GM10248 (cell line): ENCODE data around the gene PHACTR1.

Experiments
- CTCF ChIA-PET: fragments of 300-600 bp; sonication (Branson Sonifier 250); formaldehyde crosslinking; extraction: SDS; loops from one replicate; lab custom pipeline; 2021; ENCODE audit warnings: antibody characterized with exemption; lab: Yijun Ruan, JAX
- POLR2A ChIA-PET: fragments of 350-650 bp; sonication (Branson Sonifier 250); formaldehyde crosslinking; extraction: SDS; loops from one replicate; lab custom pipeline; 2020; ENCODE audit warnings: antibody characterized with exemption; lab: Yijun Ruan, JAX
- DNase-seq: peaks from one replicate; pipeline ENCODE4 v3.0.0; 2012; ENCODE audit errors: extremely low spot score
- TF ChIP-seq, protein P1 (sequence below): IDR thresholded peaks from 2 replicates; pipeline ENCODE4 v1.5.1; 2012; ENCODE audit warnings: mild to moderate bottlenecking, low read depth; ENCODE audit errors: extremely low read depth, missing control alignments, control extremely low read depth

Gene PHACTR1

GRCh38 chr6:12827921-12828320 lies 111.4 kb downstream of the PHACTR1 start:
- TF ChIP-seq, protein P1, sequence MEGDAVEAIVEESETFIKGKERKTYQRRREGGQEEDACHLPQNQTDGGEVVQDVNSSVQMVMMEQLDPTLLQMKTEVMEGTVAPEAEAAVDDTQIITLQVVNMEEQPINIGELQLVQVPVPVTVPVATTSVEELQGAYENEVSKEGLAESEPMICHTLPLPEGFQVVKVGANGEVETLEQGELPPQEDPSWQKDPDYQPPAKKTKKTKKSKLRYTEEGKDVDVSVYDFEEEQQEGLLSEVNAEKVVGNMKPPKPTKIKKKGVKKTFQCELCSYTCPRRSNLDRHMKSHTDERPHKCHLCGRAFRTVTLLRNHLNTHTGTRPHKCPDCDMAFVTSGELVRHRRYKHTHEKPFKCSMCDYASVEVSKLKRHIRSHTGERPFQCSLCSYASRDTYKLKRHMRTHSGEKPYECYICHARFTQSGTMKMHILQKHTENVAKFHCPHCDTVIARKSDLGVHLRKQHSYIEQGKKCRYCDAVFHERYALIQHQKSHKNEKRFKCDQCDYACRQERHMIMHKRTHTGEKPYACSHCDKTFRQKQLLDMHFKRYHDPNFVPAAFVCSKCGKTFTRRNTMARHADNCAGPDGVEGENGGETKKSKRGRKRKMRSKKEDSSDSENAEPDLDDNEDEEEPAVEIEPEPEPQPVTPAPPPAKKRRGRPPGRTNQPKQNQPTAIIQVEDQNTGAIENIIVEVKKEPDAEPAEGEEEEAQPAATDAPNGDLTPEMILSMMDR = no peak
- ChIA-PET CTCF (interaction anchor here (0.9 to 1.4 kb wide), 4 partner anchors 9 to 16 kb away, joined by 3 to 7 read pairs (median 4); no protein-coding TSS in a partner anchor), POLR2A (no interaction called here)
- no peak for DNase-seq

GRCh38 chr6:12832226-12832735 lies 115.7 kb downstream of the PHACTR1 start:
- no peak for DNase-seq
- TF ChIP-seq, protein P1 = no peak
- POLR2A ChIA-PET = no interaction called here
- CTCF ChIA-PET = no interaction called here

GRCh38 chr6:12836009-12836408 lies 119.4 kb downstream of the PHACTR1 start:
- no peak for DNase-seq
- CTCF ChIA-PET = no interaction called here
- POLR2A ChIA-PET = no interaction called here
- TF ChIP-seq, protein P1 = no peak

DNA sequence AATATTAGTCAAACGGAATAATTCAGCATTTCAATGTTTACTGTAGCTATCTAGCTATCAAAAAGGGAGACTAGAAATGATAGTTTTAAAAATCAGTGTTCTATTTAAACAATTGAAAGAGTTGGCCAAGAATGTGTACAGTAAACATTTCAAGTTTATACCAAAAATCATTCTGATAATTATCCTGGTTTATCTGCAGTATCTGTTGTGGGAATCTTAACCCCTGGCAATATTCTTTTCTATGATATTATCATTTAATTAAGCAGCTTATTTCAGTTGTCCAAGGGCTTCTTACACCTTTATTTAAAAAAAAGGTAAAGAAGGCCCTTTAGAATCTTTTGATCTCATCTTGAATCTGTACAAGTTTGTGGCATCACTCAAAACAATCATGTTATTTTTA lies 125.1 kb downstream of the PHACTR1 start:
- POLR2A ChIA-PET = no interaction called here
- no peak for DNase-seq
- TF ChIP-seq, protein P1 = no peak
- CTCF ChIA-PET = interaction anchor here (0.9 kb wide), 1 partner anchor 11 kb away, joined by 3 read pairs; no protein-coding TSS in a partner anchor

DNA sequence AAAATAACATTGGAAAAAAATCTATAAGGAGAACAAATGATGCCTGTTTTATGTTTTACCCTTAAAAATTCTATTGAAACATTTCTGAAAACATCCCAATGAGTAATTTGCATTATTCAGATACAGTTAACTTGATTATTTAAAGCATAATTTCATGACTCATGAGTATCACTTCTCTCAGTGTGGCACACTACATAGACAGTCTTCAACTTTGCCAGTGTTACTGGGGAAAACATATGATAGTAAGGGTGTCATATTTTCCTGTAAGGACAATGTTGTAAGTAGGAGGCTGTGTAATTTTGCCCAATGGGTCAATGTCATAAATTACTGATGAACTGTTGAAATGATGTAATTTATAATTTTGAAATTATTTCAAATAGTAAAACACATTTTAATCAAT lies 125.5 kb downstream of the PHACTR1 start:
- ChIA-PET POLR2A (no interaction called here), CTCF (interaction anchor here (0.9 to 2.1 kb wide), 2 partner anchors 8 to 11 kb away, joined by 3 to 4 read pairs; no protein-coding TSS in a partner anchor)
- TF ChIP-seq, protein P1 = no peak
- no peak for DNase-seq

- POLR2A ChIA-PET = no interaction called here
- DNase-seq = no peak
- TF ChIP-seq, protein P1 = no peak
- CTCF ChIA-PET = interaction anchor here (1.0 to 2.1 kb wide), 4 partner anchors 9 to 205 kb away, joined by 3 to 7 read pairs (median 4); no protein-coding TSS in a partner anchor
These were observed 126.1 kb downstream of the PHACTR1 start for GRCh38 chr6:12842658-12843057.
